HEK293 (cell line): Measurements from ENCODE around the gene OR8B8.
"Not testable (repeated sequence)": the region's sequence is repeated elsewhere in the genome, so short reads cannot be mapped to it uniquely, and the experiment has no call there.

Experiments used
- CTCF ChIA-PET: fragments of 350-600 bp; formaldehyde crosslinking; extraction: SDS; loops from one replicate; lab custom pipeline; 2021; ENCODE audit warnings: antibody characterized with exemption; lab: Yijun Ruan, JAX
- POLR2A ChIA-PET: fragments of 300-600 bp; formaldehyde crosslinking; extraction: SDS; loops from one replicate; lab custom pipeline; 2020; ENCODE audit warnings: antibody characterized with exemption, inconsistent platforms; lab: Yijun Ruan, JAX
- H3K27ac ChIP-seq: fragments of 200-500 bp; sonication (Bioruptor generic); 2 replicates; pipeline ENCODE4 v1.5.1; 2014; ENCODE audit warnings: low read depth, low read length, control low read depth, inconsistent platforms; ENCODE audit errors: extremely low read depth
- H3K36me3 ChIP-seq, 2 experiments: fragments of 200-500 bp in 1 of 2; sonication (Bioruptor generic) in 1 of 2; 1 replicate in 1 of 2; 2 replicates in 1 of 2; pipeline ENCODE4 v1.5.1; 2014 to 2017; ENCODE audit warnings: inconsistent platforms in 2 of 2, low read length in 2 of 2; ENCODE audit not compliant: control insufficient read depth in 2 of 2, insufficient read depth in 1 of 2
- H3K4me1 ChIP-seq: fragments of 200-500 bp; sonication (Bioruptor generic); 2 replicates; pipeline ENCODE4 v1.5.1; 2014; ENCODE audit warnings: mild to moderate bottlenecking, low read length, inconsistent platforms; ENCODE audit not compliant: control insufficient read depth, insufficient read depth
- H3K4me3 ChIP-seq: 2 replicates; pipeline ENCODE4 v1.5.1; 2011; ENCODE audit warnings: low read depth, mild to moderate bottlenecking, control low read depth, low read length, moderate library complexity
- H3K9me3 ChIP-seq: fragments of 200-500 bp; sonication (Bioruptor generic); 2 replicates; pipeline ENCODE4 v1.5.1; 2014; ENCODE audit warnings: low read depth, low read length, inconsistent platforms; ENCODE audit not compliant: control insufficient read depth, insufficient read depth
- CTCF ChIP-seq: fragments of 450-650 bp; formaldehyde crosslinking; IDR thresholded peaks from 2 replicates; pipeline ENCODE4 v1.5.1; 2016; ENCODE audit warnings: missing biosample characterization, missing genetic modification characterization
- HOXC10 ChIP-seq: sonication (generic); formaldehyde crosslinking; IDR thresholded peaks from 2 replicates; pipeline ENCODE4 v1.8.1; 2023; ENCODE audit warnings: mild to moderate bottlenecking, missing genetic modification reagents
- INSM2 ChIP-seq: fragments of 450-650 bp; formaldehyde crosslinking; IDR thresholded peaks from 2 replicates; pipeline ENCODE4 v1.5.1; 2016; ENCODE audit warnings: missing biosample characterization, missing genetic modification characterization
- SALL2 ChIP-seq: fragments of 450-650 bp; formaldehyde crosslinking; IDR thresholded peaks from 2 replicates; pipeline ENCODE4 v1.5.0; 2017; ENCODE audit warnings: missing biosample characterization, mild to moderate bottlenecking, missing genetic modification characterization, borderline replicate concordance
- SETDB1 ChIP-seq: IDR thresholded peaks from one replicate; pipeline ENCODE4 v1.6.1; 2017; ENCODE audit warnings: mild to moderate bottlenecking, low read length, moderate library complexity, mixed read lengths; ENCODE audit not compliant: insufficient read length
- ZBTB1 ChIP-seq: fragments of 450-650 bp; formaldehyde crosslinking; IDR thresholded peaks from 2 replicates; pipeline ENCODE4 v1.5.1; 2016; ENCODE audit warnings: missing biosample characterization, missing genetic modification characterization
- ZFHX2 ChIP-seq: fragments of 450-650 bp; formaldehyde crosslinking; conservative IDR thresholded peaks from 2 replicates; pipeline ENCODE4 v1.5.1; 2016; ENCODE audit warnings: missing biosample characterization, missing genetic modification characterization
- ZNF146 ChIP-seq: fragments of 450-650 bp; formaldehyde crosslinking; IDR thresholded peaks from 2 replicates; pipeline ENCODE4 v1.5.1; 2016; ENCODE audit warnings: missing biosample characterization, missing genetic modification characterization
- ZNF280D ChIP-seq: fragments of 450-650 bp; formaldehyde crosslinking; IDR thresholded peaks from 2 replicates; pipeline ENCODE4 v1.5.1; 2016; ENCODE audit warnings: missing biosample characterization, missing genetic modification characterization
- ZNF311 ChIP-seq: fragments of 450-650 bp; formaldehyde crosslinking; IDR thresholded peaks from 2 replicates; pipeline ENCODE4 v1.5.1; 2017; ENCODE audit warnings: missing biosample characterization, missing genetic modification characterization, borderline replicate concordance
- ZNF350 ChIP-seq: fragments of 450-650 bp; formaldehyde crosslinking; IDR thresholded peaks from 2 replicates; pipeline ENCODE4 v1.5.0; 2017; ENCODE audit warnings: missing biosample characterization, mild to moderate bottlenecking, missing genetic modification characterization
- ZNF362 ChIP-seq: fragments of 450-650 bp; formaldehyde crosslinking; IDR thresholded peaks from 2 replicates; pipeline ENCODE4 v1.5.1; 2016; ENCODE audit warnings: missing biosample characterization, missing genetic modification characterization
- ZNF394 ChIP-seq: fragments of 450-650 bp; formaldehyde crosslinking; IDR thresholded peaks from 2 replicates; pipeline ENCODE4 v1.5.1; 2016; ENCODE audit warnings: missing biosample characterization, missing genetic modification characterization, mild to moderate bottlenecking, moderate library complexity, borderline replicate concordance
- ZNF404 ChIP-seq: fragments of 450-650 bp; formaldehyde crosslinking; IDR thresholded peaks from 2 replicates; pipeline ENCODE4 v1.5.1; 2017; ENCODE audit warnings: missing biosample characterization, missing genetic modification characterization
- ZNF449 ChIP-seq: fragments of 450-650 bp; formaldehyde crosslinking; IDR thresholded peaks from 2 replicates; pipeline ENCODE4 v1.5.1; 2017; ENCODE audit warnings: missing biosample characterization, mild to moderate bottlenecking, missing genetic modification characterization, moderate library complexity
- ZNF596 ChIP-seq: fragments of 450-650 bp; IDR thresholded peaks from 2 replicates; pipeline ENCODE4 v1.5.0; 2018; ENCODE audit warnings: missing biosample characterization, mild to moderate bottlenecking, missing genetic modification characterization, moderate library complexity
- ZNF670 ChIP-seq: fragments of 450-650 bp; formaldehyde crosslinking; IDR thresholded peaks from 2 replicates; pipeline ENCODE4 v1.5.1; 2016; ENCODE audit warnings: missing biosample characterization, missing genetic modification characterization, low read depth
- ZNF707 ChIP-seq: fragments of 450-650 bp; formaldehyde crosslinking; IDR thresholded peaks from 2 replicates; pipeline ENCODE4 v1.5.1; 2016; ENCODE audit warnings: missing biosample characterization, missing genetic modification characterization
- ZNF785 ChIP-seq: fragments of 450-650 bp; formaldehyde crosslinking; IDR thresholded peaks from 2 replicates; pipeline ENCODE4 v1.5.1; 2016; ENCODE audit warnings: missing biosample characterization, missing genetic modification characterization
- ZSCAN16 ChIP-seq: fragments of 450-650 bp; formaldehyde crosslinking; IDR thresholded peaks from 2 replicates; pipeline ENCODE4 v1.5.1; 2016; ENCODE audit warnings: missing biosample characterization, missing genetic modification characterization
- TF ChIP-seq, protein P1 (sequence below): fragments of 450-650 bp; formaldehyde crosslinking; IDR thresholded peaks from 2 replicates; pipeline ENCODE4 v1.5.1; 2016; ENCODE audit warnings: missing biosample characterization, missing genetic modification characterization
- TF ChIP-seq, protein P2 (sequence below): fragments of 450-650 bp; formaldehyde crosslinking; IDR thresholded peaks from 2 replicates; pipeline ENCODE4 v1.5.1; 2016; ENCODE audit warnings: missing biosample characterization, missing genetic modification characterization
- TF ChIP-seq, protein P3 (sequence below): fragments of 450-650 bp; formaldehyde crosslinking; IDR thresholded peaks from 2 replicates; pipeline ENCODE4 v1.5.1; 2017; ENCODE audit warnings: missing biosample characterization, missing genetic modification characterization

OR8B8 gene

DNA sequence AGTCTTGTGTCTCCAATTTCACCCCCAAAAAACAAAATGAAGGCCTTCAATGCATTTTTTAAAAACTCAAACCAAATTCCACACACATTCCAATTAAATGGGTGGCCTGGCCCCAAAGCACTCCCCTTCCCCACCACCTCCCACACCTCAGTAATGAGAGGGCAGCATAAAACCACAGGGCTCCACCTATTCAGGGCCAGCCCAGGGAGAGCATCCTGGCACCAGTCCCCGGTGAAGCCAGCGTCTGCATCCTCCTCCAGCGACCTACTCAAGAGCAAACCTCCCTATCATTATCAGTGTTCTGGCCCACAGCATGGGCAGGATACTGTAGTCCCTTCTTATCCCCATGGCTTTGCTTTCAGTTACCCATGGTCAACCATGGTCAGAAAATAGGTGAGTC, 17.8 kb upstream of the OR8B8 start (continued):
- no peak for TF ChIP-seq CTCF (tag by site-specific recombination)
- TF ChIP-seq ZNF362 (tag by site-specific recombination): no peak
- TF ChIP-seq ZNF785 (tag by site-specific recombination): no peak
- TF ChIP-seq ZNF596: no peak

- Histone ChIP-seq H3K4me1 (no peaks in the 10 kb centered on the region), H3K36me3 (no peaks in the 10 kb centered on the region), H3K9me3 (no peaks in the 10 kb centered on the region), H3K4me3 (no peak overlapping the region), H3K27ac (no peak overlapping the region)
- TF ChIP-seq, protein P1, sequence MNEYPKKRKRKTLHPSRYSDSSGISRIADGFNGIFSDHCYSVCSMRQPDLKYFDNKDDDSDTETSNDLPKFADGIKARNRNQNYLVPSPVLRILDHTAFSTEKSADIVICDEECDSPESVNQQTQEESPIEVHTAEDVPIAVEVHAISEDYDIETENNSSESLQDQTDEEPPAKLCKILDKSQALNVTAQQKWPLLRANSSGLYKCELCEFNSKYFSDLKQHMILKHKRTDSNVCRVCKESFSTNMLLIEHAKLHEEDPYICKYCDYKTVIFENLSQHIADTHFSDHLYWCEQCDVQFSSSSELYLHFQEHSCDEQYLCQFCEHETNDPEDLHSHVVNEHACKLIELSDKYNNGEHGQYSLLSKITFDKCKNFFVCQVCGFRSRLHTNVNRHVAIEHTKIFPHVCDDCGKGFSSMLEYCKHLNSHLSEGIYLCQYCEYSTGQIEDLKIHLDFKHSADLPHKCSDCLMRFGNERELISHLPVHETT (tag by site-specific recombination): no peak
- TF ChIP-seq ZNF280D (tag by site-specific recombination) (no peak), INSM2 (tag by site-specific recombination) (no peak), ZNF707 (no peak), ZNF350 (tag by site-specific recombination) (no peak), ZNF449 (tag by site-specific recombination) (no peak), SALL2 (tag by site-specific recombination) (no peak), ZNF311 (no peak), ZFHX2 (tag by site-specific recombination) (no peak), ZNF394 (tag by site-specific recombination) (no peak), ZBTB1 (tag by site-specific recombination) (no peak), ZSCAN16 (no peak), ZNF670 (no peak), ZNF146 (tag by site-specific recombination) (no peak), HOXC10 (CRISPR knock-in tag) (no peak), ZNF404 (tag by site-specific recombination) (no peak), SETDB1 (no peak)
- TF ChIP-seq, protein P2, sequence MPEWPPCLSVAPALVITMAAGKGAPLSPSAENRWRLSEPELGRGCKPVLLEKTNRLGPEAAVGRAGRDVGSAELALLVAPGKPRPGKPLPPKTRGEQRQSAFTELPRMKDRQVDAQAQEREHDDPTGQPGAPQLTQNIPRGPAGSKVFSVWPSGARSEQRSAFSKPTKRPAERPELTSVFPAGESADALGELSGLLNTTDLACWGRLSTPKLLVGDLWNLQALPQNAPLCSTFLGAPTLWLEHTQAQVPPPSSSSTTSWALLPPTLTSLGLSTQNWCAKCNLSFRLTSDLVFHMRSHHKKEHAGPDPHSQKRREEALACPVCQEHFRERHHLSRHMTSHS (tag by site-specific recombination): no peak
- TF ChIP-seq, protein P3, sequence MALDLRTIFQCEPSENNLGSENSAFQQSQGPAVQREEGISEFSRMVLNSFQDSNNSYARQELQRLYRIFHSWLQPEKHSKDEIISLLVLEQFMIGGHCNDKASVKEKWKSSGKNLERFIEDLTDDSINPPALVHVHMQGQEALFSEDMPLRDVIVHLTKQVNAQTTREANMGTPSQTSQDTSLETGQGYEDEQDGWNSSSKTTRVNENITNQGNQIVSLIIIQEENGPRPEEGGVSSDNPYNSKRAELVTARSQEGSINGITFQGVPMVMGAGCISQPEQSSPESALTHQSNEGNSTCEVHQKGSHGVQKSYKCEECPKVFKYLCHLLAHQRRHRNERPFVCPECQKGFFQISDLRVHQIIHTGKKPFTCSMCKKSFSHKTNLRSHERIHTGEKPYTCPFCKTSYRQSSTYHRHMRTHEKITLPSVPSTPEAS (tag by site-specific recombination): no peak
- CTCF ChIA-PET: no interaction called here
- POLR2A ChIA-PET: no interaction called here
These were observed 15.0 kb upstream of the OR8B8 start for GRCh38 chr11:124460459-124460858.

DNA sequence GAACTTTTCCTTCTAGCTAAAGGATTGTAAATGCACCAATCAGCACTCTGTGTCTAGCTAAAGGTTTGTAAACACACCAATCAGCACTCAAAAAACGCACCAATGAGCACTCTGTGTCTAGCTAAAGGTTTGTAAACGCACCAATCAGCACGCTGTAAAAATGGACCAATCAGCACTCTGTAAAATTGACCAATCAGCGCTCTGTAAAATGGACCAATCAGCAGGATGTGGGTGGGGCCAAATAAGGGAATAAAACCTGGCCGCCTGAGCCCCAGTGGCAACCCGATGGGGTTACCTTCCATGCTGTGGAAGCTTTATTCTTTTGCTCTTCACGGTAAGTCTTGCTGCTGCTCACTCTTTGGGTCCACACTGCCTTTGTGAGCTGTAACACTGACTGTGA, 13.9 kb upstream of the OR8B8 start:
- POLR2A ChIA-PET, CTCF ChIA-PET, H3K36me3 ChIP-seq: not testable (repeated sequence)

More for the DNA sequence above, 13.9 kb upstream of the OR8B8 start:
- H3K4me1 ChIP-seq, H3K9me3 ChIP-seq, H3K27ac ChIP-seq, H3K4me3 ChIP-seq: not testable (repeated sequence)
